RCC 7860 (cell line): ENCODE results near the gene CDCA8.
"Not testable (repeated sequence)": the region's sequence is repeated elsewhere in the genome, so short reads cannot be mapped to it uniquely, and the experiment has no call there.

Experiments
- DNase-seq: peaks from one replicate; pipeline ENCODE4 v3.0.0-alpha.2; 2015; ENCODE audit warnings: low spot score
- FAIRE-seq: peaks from 2 replicates; lab custom pipeline; 2012; peaks lifted over from hg19 to GRCh38; lab: Jason Lieb, UNC

The CDCA8 gene

DNA sequence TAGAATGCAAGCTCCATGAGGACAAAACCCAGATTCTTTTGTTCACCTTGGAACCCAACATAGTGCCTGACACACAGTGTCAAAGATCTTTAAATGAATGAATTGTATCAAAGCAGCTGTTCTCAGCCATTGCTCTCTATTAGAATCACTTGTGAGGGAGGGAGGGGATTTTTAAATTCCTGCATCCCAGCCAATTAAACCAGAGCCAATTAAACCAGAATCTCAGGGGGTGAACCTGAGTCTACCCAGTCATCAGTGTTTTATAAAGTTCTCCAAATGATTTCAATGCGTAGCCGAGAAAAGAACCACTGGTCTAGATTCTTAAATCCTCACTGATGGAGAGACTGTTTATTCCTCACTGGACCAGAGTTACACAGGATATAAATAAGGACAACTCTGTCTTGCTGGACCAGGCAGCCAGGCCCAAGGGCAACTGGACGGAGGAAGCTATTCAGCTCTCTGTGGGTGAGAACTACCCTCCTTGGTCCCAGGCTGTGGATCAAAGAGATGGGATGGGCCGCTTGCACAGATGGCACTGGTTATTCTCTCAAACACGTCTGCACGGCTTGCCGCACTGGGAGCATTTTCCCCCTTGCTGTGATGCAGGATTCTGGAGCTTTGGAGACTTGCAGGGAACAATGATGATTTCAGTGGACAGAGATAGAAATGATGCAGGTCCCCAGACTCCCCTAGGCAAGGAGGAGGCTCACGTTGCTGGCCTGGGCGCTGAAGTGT, 20.0 kb upstream of the CDCA8 start:
- no peak for DNase-seq
- FAIRE-seq, result no peak

GRCh38 chr1:37673920-37674319, 18.4 kb upstream of the CDCA8 start:
- DNase-seq (no peak), FAIRE-seq (no peak)

GRCh38 chr1:37676281-37677142, 15.8 kb upstream of the CDCA8 start:
- DNase-seq (no peak), FAIRE-seq (no peak)

- no peak for DNase-seq
- no peak for FAIRE-seq
Observed at GRCh38 chr1:37677143-37677439, 15.2 kb upstream of the CDCA8 start.

GRCh38 chr1:37677808-37678207, 14.5 kb upstream of the CDCA8 start:
- FAIRE-seq (no peak), DNase-seq (no peak)

DNA sequence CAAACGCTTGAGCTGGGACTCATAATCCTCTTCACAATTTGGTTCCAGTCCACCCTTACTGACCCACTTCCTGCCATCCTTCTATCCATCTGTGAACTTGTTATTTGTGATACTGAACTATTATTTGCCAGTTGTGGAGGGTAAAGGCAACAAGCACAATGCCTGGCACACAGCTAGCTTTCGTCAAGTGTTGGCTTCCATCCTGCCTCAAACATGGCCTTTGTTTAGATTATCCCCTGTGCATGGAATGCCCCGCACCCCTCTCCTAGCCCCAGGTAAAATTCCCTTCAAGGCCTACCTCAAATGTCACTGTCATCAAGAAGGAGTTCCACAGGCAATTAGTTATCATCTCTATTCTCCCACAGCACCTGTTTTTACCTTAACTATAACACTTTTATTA, 11.4 kb upstream of the CDCA8 start:
- FAIRE-seq, result no peak
- no peak for DNase-seq

DNA sequence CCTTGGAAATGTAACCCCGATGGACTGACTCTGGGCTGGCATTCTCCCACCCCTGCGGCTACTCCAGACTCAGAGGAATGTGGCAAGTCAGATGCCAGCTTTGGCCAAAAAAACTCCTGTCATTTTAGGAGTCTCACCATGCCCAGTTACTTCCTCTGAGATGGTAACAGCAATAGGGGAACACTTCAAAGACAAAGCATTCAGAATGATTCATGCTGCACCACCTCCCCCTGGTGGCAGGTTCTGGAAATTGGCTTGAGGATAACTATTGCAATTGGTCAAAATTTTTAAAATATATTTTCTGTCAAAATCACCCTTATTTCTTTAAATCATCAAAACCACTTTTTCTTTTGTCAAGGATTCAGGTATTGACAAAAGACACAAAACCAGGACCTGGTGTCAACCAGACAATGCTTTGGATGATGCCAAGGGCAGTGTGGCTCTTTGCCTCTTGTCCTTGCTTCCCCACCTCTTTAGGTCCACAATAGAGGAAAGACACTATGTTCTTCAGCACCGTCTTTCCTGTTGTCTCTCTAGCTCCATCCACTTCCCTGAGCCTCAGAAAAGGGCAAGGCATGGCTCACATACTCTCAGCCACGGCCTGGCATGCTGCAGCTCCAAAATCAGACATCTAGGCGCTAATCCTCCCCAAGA, 9.9 kb upstream of the CDCA8 start:
- DNase-seq (peak; percentile 21), FAIRE-seq (peak; percentile 50)

DNA sequence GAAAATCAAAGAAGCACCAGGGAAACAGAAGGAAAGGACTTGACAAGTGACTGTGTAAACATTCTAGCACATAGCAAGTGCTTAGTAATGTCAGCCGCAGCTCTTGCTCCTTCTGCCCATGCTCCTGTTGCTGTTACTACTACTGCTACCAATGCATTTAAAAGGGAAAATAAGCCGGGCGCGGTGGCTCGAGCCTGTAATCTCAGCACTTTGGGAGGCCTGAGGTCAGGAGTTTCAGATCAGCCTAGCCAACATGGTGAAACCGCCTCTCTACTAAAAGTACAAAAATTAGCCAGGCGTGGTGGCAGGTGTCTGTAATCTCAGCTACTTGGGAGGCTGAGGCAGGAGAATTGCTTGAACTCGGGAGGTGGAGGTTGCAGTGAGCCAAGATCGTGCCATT, 8.1 kb upstream of the CDCA8 start:
- FAIRE-seq, result not testable (repeated sequence)

DNA sequence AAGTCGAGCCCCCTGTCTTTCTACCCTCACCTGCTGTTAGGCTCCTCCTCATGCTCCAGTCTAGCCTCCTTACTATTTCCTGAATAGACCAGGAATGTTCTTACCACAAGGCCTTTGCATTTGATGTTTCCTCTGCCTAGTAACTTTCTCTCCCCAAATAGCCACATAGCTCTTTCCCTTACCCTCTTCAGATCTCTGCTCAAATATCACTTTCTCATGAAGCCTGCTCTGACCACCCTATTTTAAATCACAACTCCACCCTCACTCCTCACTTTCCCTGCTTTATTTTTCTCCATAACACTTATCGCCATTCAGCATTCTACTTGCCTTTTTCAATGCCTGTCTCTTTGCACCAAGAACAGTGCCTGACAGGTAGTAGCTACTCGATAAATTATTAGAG, 6.6 kb upstream of the CDCA8 start:
- FAIRE-seq (no peak), DNase-seq (no peak)

More for the DNA sequence above, 8.1 kb upstream of the CDCA8 start:
- DNase-seq, result not testable (repeated sequence)

- FAIRE-seq, DNase-seq: not testable (repeated sequence)
Observed at GRCh38 chr1:37687764-37688163, 4.6 kb upstream of the CDCA8 start.

DNA sequence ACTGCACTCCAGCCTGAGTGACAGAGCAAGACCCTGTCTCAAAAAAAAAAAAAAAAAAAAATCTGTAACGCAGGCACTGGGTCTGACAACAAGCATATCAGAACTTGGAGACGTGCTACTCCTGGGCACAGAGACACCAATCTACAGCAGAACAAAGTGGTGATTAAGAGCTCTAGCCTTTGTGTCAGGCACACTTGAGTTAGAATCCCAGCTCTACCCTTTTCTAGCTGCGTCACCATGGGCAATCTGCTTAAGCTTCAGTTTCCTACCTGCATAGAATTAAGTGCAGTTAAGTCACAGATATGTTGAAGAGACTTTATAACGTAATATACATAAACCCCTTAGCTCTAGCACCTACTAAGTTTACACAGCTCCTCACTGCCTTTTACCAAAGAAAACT, 3.4 kb upstream of the CDCA8 start:
- no peak for DNase-seq
- no peak for FAIRE-seq

DNA sequence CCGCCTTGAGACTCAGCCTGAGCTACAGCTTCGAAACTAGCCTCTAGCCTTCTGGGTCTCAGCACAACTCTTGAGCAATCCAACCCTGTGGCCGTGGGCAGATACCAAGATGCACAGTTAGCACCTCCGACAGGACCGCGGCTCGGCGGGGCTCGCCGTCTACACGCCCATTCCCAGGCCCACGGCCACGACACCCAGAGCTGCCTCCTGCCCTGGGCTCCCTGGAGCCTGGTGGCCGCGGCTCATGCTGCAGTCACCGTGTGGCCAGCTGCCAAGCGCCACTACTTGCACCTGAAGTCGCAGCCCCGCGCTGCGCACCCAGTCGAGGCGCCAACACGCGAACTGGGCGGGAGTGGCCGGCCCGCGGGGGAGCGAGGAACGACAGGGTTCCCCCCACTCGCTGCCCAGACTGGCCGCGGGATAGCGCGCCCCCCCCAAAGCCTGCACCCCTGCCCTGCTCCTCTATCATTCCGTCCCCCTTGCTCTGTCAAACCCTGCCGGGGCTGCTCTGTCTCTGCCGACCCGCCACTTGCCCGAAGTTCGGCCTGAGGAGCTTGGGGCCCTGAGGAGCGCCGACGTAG, 729 bp upstream of the CDCA8 start:
- DNase-seq, result peak; percentile 25
- no peak for FAIRE-seq

- FAIRE-seq (no peak), DNase-seq (no peak)
Observed at GRCh38 chr1:37692834-37693175, 489 bp downstream of the CDCA8 start.

DNA sequence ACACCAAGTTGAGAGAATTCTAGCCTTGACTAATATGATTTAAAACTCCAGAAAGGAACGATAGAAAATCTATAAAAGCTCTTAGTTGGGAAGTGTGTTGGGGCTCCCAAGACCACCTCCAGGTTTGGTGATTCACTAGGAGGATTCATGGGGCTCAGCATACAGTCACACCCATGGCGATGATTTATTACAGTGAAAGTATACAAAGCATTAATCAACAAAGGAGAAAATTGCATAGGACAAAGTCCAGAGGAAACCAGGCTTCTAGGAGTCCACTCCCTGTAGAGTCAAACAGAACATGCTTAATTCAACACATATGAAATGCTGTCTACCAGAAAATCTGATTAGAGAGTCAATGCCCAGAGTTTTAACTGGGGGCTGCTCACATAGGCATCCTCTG, 4.8 kb downstream of the CDCA8 start:
- no peak for FAIRE-seq
- DNase-seq, result no peak

DNA sequence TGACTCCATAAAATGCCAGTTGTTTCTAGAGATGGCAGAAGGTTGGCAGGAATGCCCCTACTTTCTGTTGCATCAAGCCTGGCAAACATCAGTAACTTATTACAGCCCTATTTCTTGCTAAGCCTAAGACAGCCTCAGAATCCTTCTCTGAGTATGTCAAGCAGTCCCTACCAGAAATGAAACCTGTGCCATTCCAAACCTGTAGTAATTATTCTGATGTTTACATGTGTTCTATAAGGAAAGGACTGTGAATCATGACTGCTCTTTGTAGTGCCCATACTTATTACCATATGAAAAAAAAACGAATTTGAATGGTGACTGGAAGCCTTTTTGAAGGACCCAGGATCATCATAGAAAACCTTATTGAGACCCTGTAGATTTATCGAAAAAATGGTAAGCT, 5.4 kb downstream of the CDCA8 start:
- FAIRE-seq, result no peak
- no peak for DNase-seq

- FAIRE-seq (no peak), DNase-seq (no peak)
Observed at GRCh38 chr1:37699147-37699546, 6.8 kb downstream of the CDCA8 start.

DNA sequence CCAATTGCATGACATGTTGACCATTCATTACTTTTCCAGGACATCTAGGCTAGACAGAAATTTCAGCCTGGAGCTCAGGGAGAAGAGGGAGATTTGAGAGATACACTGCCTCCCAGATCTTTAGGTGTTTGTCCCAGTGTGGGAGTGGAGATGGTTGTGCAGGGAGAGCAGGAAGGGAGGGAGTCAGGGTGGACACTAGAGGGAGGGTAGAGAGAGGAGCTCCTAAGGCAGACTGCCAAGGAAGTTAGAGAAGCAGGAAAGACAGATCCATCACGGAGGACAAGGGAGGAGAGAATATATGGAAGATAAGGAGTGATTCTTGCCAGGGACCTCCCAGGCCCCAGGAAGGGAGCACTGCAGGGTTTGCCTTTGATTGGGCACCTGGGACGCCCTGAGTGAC, 8.7 kb downstream of the CDCA8 start:
- DNase-seq (no peak), FAIRE-seq (no peak)

DNA sequence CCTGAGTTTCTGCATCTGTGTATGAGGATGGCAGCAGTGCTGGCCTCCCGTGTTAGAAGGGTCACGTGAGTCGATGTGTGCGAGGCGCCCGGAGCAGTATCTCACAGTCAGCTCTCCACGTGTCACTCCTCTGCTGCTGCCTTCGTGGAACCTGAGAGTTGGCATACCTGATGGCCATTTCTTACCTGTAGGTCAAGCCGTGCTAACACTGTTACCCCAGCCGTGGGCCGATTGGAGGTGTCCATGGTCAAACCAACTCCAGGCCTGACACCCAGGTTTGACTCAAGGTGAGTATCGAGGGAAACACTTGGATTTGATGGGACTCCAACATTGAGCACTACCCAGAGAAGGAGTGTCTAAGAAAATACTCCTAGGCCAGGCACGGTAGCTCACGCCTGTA, 10.7 kb downstream of the CDCA8 start:
- DNase-seq (no peak), FAIRE-seq (no peak)

DNA sequence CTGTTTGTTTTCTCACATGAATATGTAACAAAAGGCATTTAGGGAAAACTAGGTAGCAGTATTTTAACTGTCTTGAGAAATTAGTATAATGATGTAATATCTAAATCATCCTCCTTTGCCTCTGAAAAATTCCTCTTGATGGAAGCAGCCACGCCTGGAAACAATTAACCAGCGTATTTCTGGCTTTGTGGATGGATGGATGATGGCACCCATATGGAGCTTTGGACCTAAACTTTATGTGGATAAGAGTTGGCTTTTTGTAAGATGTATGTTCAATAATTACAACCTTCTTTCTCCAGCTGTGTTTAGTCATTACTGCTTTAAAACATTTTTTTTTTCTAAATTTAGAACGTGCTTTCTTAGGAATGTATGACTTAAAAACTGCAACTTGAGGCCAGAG, 12.7 kb downstream of the CDCA8 start:
- FAIRE-seq (no peak), DNase-seq (no peak)

GRCh38 chr1:37705399-37705798, 13.1 kb downstream of the CDCA8 start:
- no peak for FAIRE-seq
- no peak for DNase-seq

GRCh38 chr1:37708471-37708870, 16.2 kb downstream of the CDCA8 start:
- DNase-seq (no peak), FAIRE-seq (no peak)

- FAIRE-seq (no peak), DNase-seq (no peak)
Observed at GRCh38 chr1:37714226-37714625, 21.9 kb downstream of the CDCA8 start.
